LNCaP clone FGC (cell line): ENCODE data around the gene GALNS.

Source experiments
- DNase-seq: peaks from one replicate; pipeline ENCODE4 v3.0.0-alpha.2; 2011; ENCODE audit warnings: low read depth
- H3K4me3 ChIP-seq: 2 replicates; pipeline ENCODE4 v1.5.1; 2011; ENCODE audit warnings: mild to moderate bottlenecking, low read depth, low read length, control low read depth
- TF ChIP-seq, protein P1 (sequence below): IDR thresholded peaks from 2 replicates; pipeline ENCODE4 v1.5.1; 2012; ENCODE audit warnings: mild to moderate bottlenecking; ENCODE audit not compliant: control insufficient read depth, insufficient read depth; ENCODE audit errors: extremely low read depth

GALNS gene

DNA sequence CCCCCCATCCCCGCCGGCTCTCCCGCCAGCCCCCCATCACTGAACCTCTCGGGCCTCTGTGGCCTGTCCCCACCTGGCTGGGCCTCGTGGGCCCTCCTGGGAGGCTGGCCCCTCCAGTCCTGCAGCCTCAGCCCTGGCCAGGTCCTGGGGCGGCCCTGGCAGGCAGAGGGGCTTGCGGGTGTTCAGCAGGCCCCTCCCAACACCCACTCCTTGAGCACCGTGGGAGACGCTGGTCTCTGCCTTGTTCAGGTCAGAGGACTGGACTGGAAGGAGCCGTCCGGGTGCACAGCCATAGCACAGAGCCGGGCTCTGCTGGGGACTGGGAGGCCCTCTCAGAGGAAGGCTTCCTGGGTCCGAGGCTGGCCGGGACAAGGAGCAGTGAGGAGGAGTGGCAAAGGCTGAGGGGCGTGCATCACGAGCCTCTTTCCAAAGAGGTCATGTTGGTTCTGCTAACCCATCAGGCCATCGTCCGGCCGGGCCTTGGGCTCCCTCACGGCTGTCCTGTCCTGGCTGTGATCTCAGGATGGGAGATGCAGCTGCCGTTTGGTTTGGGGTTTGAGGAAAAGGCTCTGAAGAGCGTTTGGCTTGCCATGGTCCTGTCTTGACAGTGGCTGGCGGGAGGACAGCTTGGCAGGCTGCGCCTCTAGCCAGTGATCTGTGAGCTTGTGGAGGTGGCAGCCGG, 16.0 kb upstream of the GALNS start:
- TF ChIP-seq, protein P1, sequence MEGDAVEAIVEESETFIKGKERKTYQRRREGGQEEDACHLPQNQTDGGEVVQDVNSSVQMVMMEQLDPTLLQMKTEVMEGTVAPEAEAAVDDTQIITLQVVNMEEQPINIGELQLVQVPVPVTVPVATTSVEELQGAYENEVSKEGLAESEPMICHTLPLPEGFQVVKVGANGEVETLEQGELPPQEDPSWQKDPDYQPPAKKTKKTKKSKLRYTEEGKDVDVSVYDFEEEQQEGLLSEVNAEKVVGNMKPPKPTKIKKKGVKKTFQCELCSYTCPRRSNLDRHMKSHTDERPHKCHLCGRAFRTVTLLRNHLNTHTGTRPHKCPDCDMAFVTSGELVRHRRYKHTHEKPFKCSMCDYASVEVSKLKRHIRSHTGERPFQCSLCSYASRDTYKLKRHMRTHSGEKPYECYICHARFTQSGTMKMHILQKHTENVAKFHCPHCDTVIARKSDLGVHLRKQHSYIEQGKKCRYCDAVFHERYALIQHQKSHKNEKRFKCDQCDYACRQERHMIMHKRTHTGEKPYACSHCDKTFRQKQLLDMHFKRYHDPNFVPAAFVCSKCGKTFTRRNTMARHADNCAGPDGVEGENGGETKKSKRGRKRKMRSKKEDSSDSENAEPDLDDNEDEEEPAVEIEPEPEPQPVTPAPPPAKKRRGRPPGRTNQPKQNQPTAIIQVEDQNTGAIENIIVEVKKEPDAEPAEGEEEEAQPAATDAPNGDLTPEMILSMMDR, result no peak
- no peak for DNase-seq
- no peak overlapping the region for H3K4me3 ChIP-seq

DNA sequence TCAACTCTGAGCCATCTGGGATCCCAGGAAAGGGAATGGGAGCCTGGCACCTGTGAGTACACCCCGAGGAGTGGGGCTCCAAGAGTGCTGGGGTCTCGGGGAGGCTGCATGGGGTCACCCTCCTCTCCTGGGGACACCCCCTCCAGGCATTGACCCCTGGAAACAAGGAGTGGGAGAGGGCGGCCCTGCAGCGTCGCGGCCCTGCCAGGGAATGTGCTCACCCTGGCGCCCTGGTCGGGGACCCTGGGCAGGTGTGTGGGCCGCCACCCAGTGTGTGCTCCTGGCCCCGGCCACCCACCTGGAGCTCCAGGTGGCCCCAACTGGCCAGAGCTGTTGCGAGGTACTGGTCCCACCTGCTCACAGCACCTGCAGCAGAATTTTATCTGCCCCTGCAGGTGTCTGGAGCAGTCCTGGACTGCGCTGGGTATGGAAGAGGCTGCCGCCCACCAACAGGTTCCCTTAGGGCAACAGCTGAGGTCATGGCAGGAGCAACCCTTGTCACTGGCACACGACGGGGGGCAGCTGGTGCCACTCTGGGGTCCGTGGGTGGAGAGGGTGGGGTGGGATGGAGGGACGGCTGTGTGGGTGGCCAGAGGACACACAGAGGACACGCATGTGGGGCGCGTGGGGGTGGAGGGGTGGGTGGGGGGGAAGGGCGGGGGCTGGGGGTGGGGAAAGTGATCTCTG, 15.1 kb upstream of the GALNS start:
- TF ChIP-seq, protein P1, result no peak
- no peak for DNase-seq
- no peak overlapping the region for H3K4me3 ChIP-seq

DNA sequence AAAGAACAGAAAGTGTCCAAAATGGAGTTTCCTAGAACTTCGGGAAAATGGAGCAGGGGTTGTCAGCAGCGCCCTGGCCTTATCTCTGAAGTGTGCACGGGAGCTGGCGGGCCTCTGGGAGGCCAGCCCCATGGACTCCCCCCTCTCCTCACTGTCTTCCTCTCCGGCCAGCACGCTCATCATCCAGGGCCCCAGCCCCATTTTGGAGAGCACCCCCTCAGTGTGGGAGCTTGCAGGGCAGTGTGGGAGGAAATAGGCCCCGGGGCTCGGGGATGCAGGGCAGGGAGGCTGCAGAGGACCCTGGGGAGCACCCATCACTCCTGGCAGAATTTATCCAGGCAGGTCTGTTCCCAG, 14.6 kb upstream of the GALNS start:
- no peak overlapping the region for H3K4me3 ChIP-seq
- TF ChIP-seq, protein P1, result no peak
- no peak for DNase-seq

DNA sequence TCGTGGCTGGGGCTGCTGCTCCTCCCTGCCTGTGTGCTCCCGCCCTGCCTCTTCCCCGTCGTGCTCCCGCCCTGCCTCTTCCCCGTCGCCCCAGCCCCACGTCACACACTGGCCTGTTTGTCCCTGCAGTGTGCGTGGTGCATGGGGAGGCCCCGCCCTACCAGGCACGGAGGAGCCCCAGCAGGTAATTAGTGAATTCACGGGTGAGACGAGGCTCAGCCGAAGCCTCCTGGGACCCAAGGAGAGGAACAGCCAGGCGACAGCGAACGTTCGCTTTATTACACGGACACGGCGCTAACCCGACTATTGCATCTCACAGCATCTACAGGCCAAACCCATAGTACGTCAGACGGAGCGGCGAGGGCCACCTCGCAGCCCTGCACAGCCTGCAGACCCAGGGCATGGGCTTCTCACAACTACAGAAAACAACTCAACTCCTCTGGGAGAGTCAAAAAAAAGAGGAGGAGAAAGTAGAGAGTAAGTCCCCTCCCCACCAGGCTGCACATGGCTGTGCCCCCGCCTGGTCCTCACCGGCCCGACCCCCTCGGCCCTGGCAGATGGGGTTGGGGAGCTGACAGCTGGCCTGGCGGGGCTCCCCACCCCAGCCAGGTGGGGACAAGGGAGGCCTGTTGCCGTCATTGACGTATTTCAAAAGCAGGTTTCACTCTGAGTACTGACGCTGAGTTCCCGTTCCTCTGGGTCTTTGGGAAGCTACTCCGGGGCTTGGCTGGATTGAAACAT, 14.0 kb upstream of the GALNS start:
- TF ChIP-seq, protein P1, result no peak
- DNase-seq, result no peak
- no peak overlapping the region for H3K4me3 ChIP-seq

DNA sequence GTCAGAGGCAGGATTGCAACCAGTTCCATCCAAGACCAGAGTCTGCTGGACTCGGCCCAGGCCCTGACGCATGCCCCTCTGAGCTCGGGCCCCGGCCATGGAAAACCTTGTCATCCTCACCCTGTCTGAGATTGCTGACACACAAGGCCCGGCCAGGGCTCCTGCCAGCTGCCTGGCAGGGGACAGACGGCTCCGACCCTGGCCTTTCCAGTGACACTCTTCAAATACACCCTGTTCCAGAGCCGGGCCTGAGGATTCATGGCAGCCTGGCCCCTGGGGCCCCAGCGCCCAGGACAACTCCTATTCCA, 12.9 kb upstream of the GALNS start:
- no peak for DNase-seq
- TF ChIP-seq, protein P1, result no peak
- no peak overlapping the region for H3K4me3 ChIP-seq

DNA sequence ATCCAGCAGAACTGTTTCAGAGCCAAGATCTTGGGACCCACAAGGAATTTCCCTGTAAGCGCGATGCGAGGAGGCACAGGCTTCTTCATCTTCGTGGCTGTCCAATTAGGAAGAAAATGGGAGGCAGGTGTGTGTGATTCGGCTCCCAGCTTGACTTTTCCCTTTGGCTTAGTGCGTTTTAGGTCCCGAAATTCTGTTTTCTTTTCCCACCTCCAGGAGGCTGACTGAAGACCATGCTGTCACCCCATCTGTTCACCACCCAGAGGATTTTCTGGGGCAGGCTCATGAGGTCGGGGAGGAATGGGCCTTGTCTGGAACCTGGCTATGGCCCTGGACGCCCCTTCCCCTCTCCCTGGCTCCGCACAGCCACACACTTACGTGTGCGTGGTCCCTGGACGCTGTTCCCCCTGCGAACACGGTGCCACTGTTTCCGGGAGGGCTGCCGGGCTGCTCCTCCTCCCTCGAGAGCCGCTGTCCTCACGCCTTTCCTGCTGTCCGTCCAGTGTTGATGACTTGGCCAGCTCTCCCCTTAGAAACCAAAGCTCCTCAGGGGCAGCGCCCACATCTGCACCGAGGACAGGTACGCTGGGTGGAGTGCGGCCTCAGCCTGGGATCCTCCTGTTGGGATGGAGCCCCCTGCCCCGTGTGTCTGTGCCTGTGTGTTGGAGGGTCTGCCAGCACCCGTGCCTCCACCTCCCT, 12.4 kb upstream of the GALNS start:
- no peak overlapping the region for H3K4me3 ChIP-seq
- DNase-seq, result no peak
- TF ChIP-seq, protein P1, result no peak
